Caco-2 (cell line): ENCODE data around the gene RHOBTB1. TPM values are rescaled to one million over a fixed set of nuclear protein-coding genes. Genes with fewer than 3 reads are reported as not detected.

ENCODE experiments used
- BruUV-seq: library from RNA; stranded (reverse); fragments of 400-500 nt; replicated peaks from 2 replicates; lab custom pipeline; 2021; lab: Mats Ljungman, UMichigan
- CTCF ChIA-PET: fragments of 300-600 bp; sonication (Branson Sonifier 250); formaldehyde crosslinking; loops from one replicate; lab custom pipeline; 2022; ENCODE audit warnings: antibody characterized with exemption; lab: Charles Lee
- POLR2A ChIA-PET: fragments of 300-600 bp; sonication (Branson Sonifier 250); formaldehyde crosslinking; loops from one replicate; lab custom pipeline; 2022; ENCODE audit warnings: antibody characterized with exemption; lab: Charles Lee
- DNase-seq, 2 experiments: peaks; one replicate each; pipeline versions ENCODE4 v3.0.0 to v3.0.0-alpha.2; 2020 to 2022
- H3K27me3 ChIP-seq: replicated peaks from 2 replicates; pipeline ENCODE4 v1.6.0; 2011; ENCODE audit warnings: low read length; ENCODE audit not compliant: control insufficient read depth, insufficient read depth
- H3K36me3 ChIP-seq: 2 replicates; pipeline ENCODE4 v1.5.1; 2011; ENCODE audit warnings: low read length; ENCODE audit not compliant: control insufficient read depth, insufficient read depth
- H3K4me1 ChIP-seq: fragments of 250-450 bp; sonication (Bioruptor Pico); 2 replicates; pipeline ENCODE4 v1.5.1; 2020; ENCODE audit warnings: mild to moderate bottlenecking
- H3K4me3 ChIP-seq: 2 replicates; pipeline ENCODE4 v1.5.1; 2011; ENCODE audit warnings: low read depth, mild to moderate bottlenecking, control low read depth, low read length
- H3K9me3 ChIP-seq: fragments of 250-450 bp; sonication (Bioruptor Pico); 2 replicates; pipeline ENCODE4 v1.5.1; 2020; ENCODE audit warnings: mild to moderate bottlenecking, moderate library complexity
- H3K27ac Mint-ChIP-seq: one replicate; pipeline ENCODE4 v1.8.0; 2022; ENCODE audit warnings: mixed read lengths; ENCODE audit not compliant: unreplicated experiment
- H3K27me3 Mint-ChIP-seq: one replicate; pipeline ENCODE4 v1.8.0; 2022; ENCODE audit warnings: mixed read lengths; ENCODE audit not compliant: insufficient read depth, unreplicated experiment
- H3K36me3 Mint-ChIP-seq: one replicate; pipeline ENCODE4 v1.8.0; 2022; ENCODE audit warnings: mild to moderate bottlenecking, mixed read lengths; ENCODE audit not compliant: insufficient read depth, unreplicated experiment
- H3K4me1 Mint-ChIP-seq: one replicate; pipeline ENCODE4 v1.8.0; 2022; ENCODE audit warnings: low read depth, mixed read lengths; ENCODE audit not compliant: unreplicated experiment
- H3K4me3 Mint-ChIP-seq: one replicate; pipeline ENCODE4 v1.8.0; 2022; ENCODE audit warnings: mild to moderate bottlenecking, moderate library complexity, mixed read lengths; ENCODE audit not compliant: unreplicated experiment
- H3K9me3 Mint-ChIP-seq: one replicate; pipeline ENCODE4 v1.8.0; 2022; ENCODE audit warnings: mixed read lengths; ENCODE audit not compliant: unreplicated experiment
- CTCF ChIP-seq, 2 experiments: fragments of 200-600 bp in 1 of 2; IDR thresholded peaks; 1 replicate in 1 of 2; 2 replicates in 1 of 2; pipeline versions ENCODE4 v1.5.1 to v1.8.0; 2011 to 2022; ENCODE audit warnings: antibody characterized with exemption in 1 of 2, control low read depth in 1 of 2, inconsistent platforms in 1 of 2, low read depth in 1 of 2, low read length in 1 of 2, mild to moderate bottlenecking in 1 of 2, moderate library complexity in 1 of 2; ENCODE audit not compliant: insufficient read depth in 1 of 2, severe bottlenecking in 1 of 2, unreplicated experiment in 1 of 2
- intact Hi-C: fragments of 100-400 bp; cut with micrococcal nuclease; formaldehyde crosslinking; loops from one replicate; pipeline ENCODE4 v1.10.0; 2022; ENCODE audit not compliant: unreplicated experiment
- total RNA-seq: library from RNA; stranded (reverse); gene quantifications from 2 replicates; pipeline ENCODE4 v1.2.3, GENCODE V29; 2022

The RHOBTB1 gene
- total RNA-seq, 1 experiment from 2014 or later = 19.9 TPM

GRCh38 chr10:60822809-60823208, 121.2 kb downstream of the RHOBTB1 start:
- no peaks in the 10 kb centered on the region for H3K27me3 ChIP-seq
- ChIA-PET POLR2A (no interaction called here), CTCF (no interaction called here)
- H3K4me3 ChIP-seq = no peak overlapping the region
- intact Hi-C loops = no loop called here
- no peak for TF ChIP-seq CTCF (IDR thresholded peaks at IDR 0.05; ENCODE audit: insufficient read depth in 1 of 2, low read depth in 1 of 2, low read length in 1 of 2, severe bottlenecking in 1 of 2, unreplicated experiment in 1 of 2)
- no peaks in the 10 kb centered on the region for H3K4me1 Mint-ChIP-seq
- H3K27me3 Mint-ChIP-seq = peaks cover 13% of the 10 kb centered on the region
- BruUV-seq = no TSS peak
- no peaks in the 10 kb centered on the region for H3K36me3 Mint-ChIP-seq
- no peak overlapping the region for H3K27ac Mint-ChIP-seq
- no peak overlapping the region for H3K4me3 Mint-ChIP-seq
- no peaks in the 10 kb centered on the region for H3K9me3 Mint-ChIP-seq
- H3K36me3 ChIP-seq = no peaks in the 10 kb centered on the region
- no peak for DNase-seq
- no peaks in the 10 kb centered on the region for H3K4me1 ChIP-seq
- no peaks in the 10 kb centered on the region for H3K9me3 ChIP-seq

DNA sequence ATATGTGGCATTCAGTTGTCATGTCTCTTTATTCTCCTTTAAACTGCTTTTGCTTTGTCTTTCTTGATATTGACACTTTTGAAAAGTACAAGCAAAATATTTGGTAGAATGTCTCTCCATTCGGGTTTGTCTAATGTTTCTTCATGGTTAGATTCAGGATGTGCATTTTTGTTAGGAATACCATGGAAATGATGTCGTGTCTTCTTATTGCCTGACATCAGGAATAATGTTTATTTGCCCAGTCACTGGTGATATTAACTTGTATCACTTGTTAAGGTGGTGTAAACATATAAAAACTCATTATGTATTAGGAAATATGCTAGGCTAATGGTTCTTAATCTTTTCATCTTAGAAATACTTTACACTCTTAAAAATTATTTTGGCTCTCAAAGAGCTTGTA, 122.3 kb downstream of the RHOBTB1 start:
- ChIA-PET POLR2A (no interaction called here), CTCF (no interaction called here)
- H3K27ac Mint-ChIP-seq = no peak overlapping the region
- no peak for DNase-seq
- no peaks in the 10 kb centered on the region for H3K27me3 ChIP-seq
- no TSS peak for BruUV-seq
- H3K36me3 ChIP-seq = no peaks in the 10 kb centered on the region
- H3K27me3 Mint-ChIP-seq = peaks cover 13% of the 10 kb centered on the region
- H3K9me3 ChIP-seq = no peaks in the 10 kb centered on the region
- no peaks in the 10 kb centered on the region for H3K4me1 Mint-ChIP-seq
- no peak overlapping the region for H3K4me3 ChIP-seq
- no peaks in the 10 kb centered on the region for H3K9me3 Mint-ChIP-seq
- no peak for TF ChIP-seq CTCF (IDR thresholded peaks at IDR 0.05; ENCODE audit: insufficient read depth in 1 of 2, low read depth in 1 of 2, low read length in 1 of 2, severe bottlenecking in 1 of 2, unreplicated experiment in 1 of 2)
- H3K36me3 Mint-ChIP-seq = no peaks in the 10 kb centered on the region
- H3K4me1 ChIP-seq = no peaks in the 10 kb centered on the region
- intact Hi-C loops = no loop called here
- H3K4me3 Mint-ChIP-seq = no peak overlapping the region

DNA sequence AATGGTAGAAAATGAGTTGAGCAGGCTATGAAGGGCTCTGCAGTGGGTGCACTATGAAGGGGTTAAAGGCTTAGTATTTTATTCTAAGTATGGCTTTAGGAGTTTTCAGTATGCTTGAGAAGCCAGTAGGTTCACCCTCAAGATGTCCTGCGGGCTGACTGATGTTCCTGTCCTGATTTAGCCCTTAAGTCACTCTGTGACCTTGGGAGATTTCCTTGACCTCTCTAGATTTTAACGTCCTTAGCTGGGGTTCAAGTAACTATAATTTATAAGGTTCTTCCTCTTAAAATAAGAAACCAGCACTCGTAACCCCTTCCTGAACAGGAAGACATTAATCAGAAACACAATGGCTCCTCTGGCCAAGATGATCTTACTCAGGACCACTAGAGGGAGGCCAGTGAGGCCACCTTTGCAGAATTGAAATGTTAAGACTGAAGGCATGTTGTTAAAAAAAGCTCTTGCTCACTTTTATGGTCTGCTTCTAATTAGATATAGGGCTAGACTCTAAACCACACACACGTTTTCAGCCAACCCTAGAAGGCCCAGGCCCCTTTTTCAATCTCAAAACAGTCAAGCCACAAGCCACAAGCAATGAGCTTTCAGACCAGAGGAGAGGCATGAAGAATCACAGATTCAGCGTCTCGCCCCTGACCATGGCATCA, 123.8 kb downstream of the RHOBTB1 start:
- Histone ChIP-seq H3K4me1 (no peaks in the 10 kb centered on the region), H3K27me3 (no peaks in the 10 kb centered on the region), H3K9me3 (no peaks in the 10 kb centered on the region), H3K36me3 (no peaks in the 10 kb centered on the region), H3K4me3 (no peak overlapping the region)
- peaks cover 13% of the 10 kb centered on the region for H3K27me3 Mint-ChIP-seq
- H3K4me3 Mint-ChIP-seq = no peak overlapping the region
- no TSS peak for BruUV-seq
- ChIA-PET POLR2A (no interaction called here), CTCF (interaction anchor here (0.9 to 1.0 kb wide), 4 partner anchors 27 to 147 kb away, joined by 3 to 4 read pairs (median 3); no protein-coding TSS in a partner anchor)
- no peaks in the 10 kb centered on the region for H3K9me3 Mint-ChIP-seq
- H3K4me1 Mint-ChIP-seq = no peaks in the 10 kb centered on the region
- no peak for DNase-seq
- H3K36me3 Mint-ChIP-seq = no peaks in the 10 kb centered on the region
- TF ChIP-seq CTCF (IDR thresholded peaks at IDR 0.05; ENCODE audit: insufficient read depth in 1 of 2, low read depth in 1 of 2, low read length in 1 of 2, severe bottlenecking in 1 of 2, unreplicated experiment in 1 of 2) = peak; percentile 49 to 55
- no peak overlapping the region for H3K27ac Mint-ChIP-seq
- intact Hi-C loops = loop anchor here (1.0 kb wide), 1 partner anchor 144 kb away; no protein-coding TSS in a partner anchor

Other genes starting within 250 kb of the RHOBTB1 start
- gene CDK1, start 165.7 kb downstream of the RHOBTB1 start, total RNA-seq = 193 and 199 TPM in 2 replicates